GM13977 (cell line): ENCODE results near the gene PTGDR2.

Experiments used
- DNase-seq: peaks from one replicate; pipeline ENCODE4 v3.0.0; 2012; ENCODE audit warnings: low spot score
- CTCF ChIP-seq: IDR thresholded peaks from 2 replicates; pipeline ENCODE4 v1.5.1; 2012; ENCODE audit warnings: mild to moderate bottlenecking, control low read depth; ENCODE audit not compliant: insufficient read depth; ENCODE audit errors: extremely low read depth, missing control alignments
- in situ Hi-C: fragments of 300-500 bp; cut with MboI; formaldehyde crosslinking; loops from one replicate; pipeline ENCODE4 v1.12.0; 2022; ENCODE audit warnings: low sequenced_read_pairs, low pct_unique_long_range_greater_than_20kb, mixed read lengths, inconsistent platforms; ENCODE audit not compliant: unreplicated experiment

The PTGDR2 gene

GRCh38 chr11:60870276-60870675 lies 14.5 kb upstream of the PTGDR2 start:
- in situ Hi-C loops = no loop called here
- TF ChIP-seq CTCF = no peak
- no peak for DNase-seq

GRCh38 chr11:60869451-60869825 lies 13.7 kb upstream of the PTGDR2 start:
- no peak for TF ChIP-seq CTCF
- no peak for DNase-seq
- in situ Hi-C loops = no loop called here

GRCh38 chr11:60868682-60869450 lies 13.1 kb upstream of the PTGDR2 start:
- no peak for DNase-seq
- TF ChIP-seq CTCF = no peak
- in situ Hi-C loops = no loop called here

- in situ Hi-C loops = no loop called here
These were observed 12.3 kb upstream of the PTGDR2 start for GRCh38 chr11:60867871-60868681.

GRCh38 chr11:60866911-60867870 lies 11.4 kb upstream of the PTGDR2 start, which contains the start of gene ZP1:
TSS of gene ZP1 (plus strand) at chr11:60867542. CDS start at chr11:60867562, 20 bp downstream.
- TF ChIP-seq CTCF = no peak
- no peak for DNase-seq
- in situ Hi-C loops = no loop called here

More at GRCh38 chr11:60867871-60868681, 12.3 kb upstream of the PTGDR2 start:
- DNase-seq = no peak
- TF ChIP-seq CTCF = no peak
